Breast epithelium (tissue), 3 donors: Measurements from ENCODE around the gene KMT2A.

ENCODE experiments used
- CTCF ChIP-seq, 3 donors: fragments of 450-650 bp; IDR thresholded peaks; one replicate each; pipeline ENCODE4 v1.5.1; 2016 to 2017; ENCODE audit warnings: antibody characterized with exemption in 3 of 3, mild to moderate bottlenecking in 3 of 3, moderate library complexity in 3 of 3
- POLR2A ChIP-seq: fragments of 450-650 bp; IDR thresholded peaks from one replicate; pipeline ENCODE4 v1.6.1; 2016; ENCODE audit warnings: antibody characterized with exemption, mild to moderate bottlenecking, moderate library complexity
- POLR2AphosphoS5 ChIP-seq, 3 donors: sonication (generic); formaldehyde crosslinking; IDR thresholded peaks; one replicate each; pipeline ENCODE4 v1.6.1; 2017; ENCODE audit warnings: antibody characterized with exemption in 3 of 3

- TF ChIP-seq CTCF (IDR thresholded peaks at IDR 0.05) (no peak), POLR2A (no peak), POLR2AphosphoS5 (IDR thresholded peaks at IDR 0.05) (no peak)
These were observed 23.4 kb upstream of the KMT2A start for GRCh38 chr11:118412921-118413320.
